Bronchial epithelial cell (primary cell): ENCODE measurements around the gene CARNS1. TPM values are rescaled to one million over a fixed set of nuclear protein-coding genes. Genes with fewer than 3 reads are reported as not detected.
A peak's percentile ranks its signal among the peaks of the same experiment; 100 is the strongest.

ENCODE experiments used
- DNase-seq: peaks from one replicate; pipeline ENCODE4 v3.0.0-alpha.2; 2010; ENCODE audit warnings: low read depth
- FAIRE-seq: peaks from 2 replicates; lab custom pipeline; 2011; peaks lifted over from hg19 to GRCh38; lab: Jason Lieb, UNC
- H3K27me3 ChIP-seq: 2 replicates; pipeline ENCODE4 v1.5.1; 2011; ENCODE audit warnings: low read length; ENCODE audit not compliant: control insufficient read depth, insufficient read depth
- H3K36me3 ChIP-seq: 2 replicates; pipeline ENCODE4 v1.5.1; 2011; ENCODE audit warnings: low read length; ENCODE audit not compliant: control insufficient read depth, insufficient read depth
- H3K4me3 ChIP-seq: 2 replicates; pipeline ENCODE4 v1.5.1; 2011; ENCODE audit warnings: mild to moderate bottlenecking, low read depth, low read length, control low read depth
- total RNA-seq: library from RNA; depleted of rRNA; stranded (reverse); fragments of >200 nt; gene quantifications from 2 replicates; pipeline ENCODE4 v1.2.1, GENCODE V29; 2014
- TF ChIP-seq, protein P1 (sequence below): IDR thresholded peaks from 2 replicates; pipeline ENCODE4 v1.5.1; 2011; ENCODE audit warnings: mild to moderate bottlenecking, moderate library complexity, low read length, control low read depth, inconsistent platforms; ENCODE audit not compliant: insufficient read depth, severe bottlenecking

The CARNS1 gene
- total RNA-seq, 1 donor from 2014 or later = under 0.01 TPM

GRCh38 chr11:67409781-67410368 lies 5.6 kb upstream of the CARNS1 start:
- no peaks in the 10 kb centered on the region for H3K36me3 ChIP-seq
- FAIRE-seq = no peak
- no peak for DNase-seq
- no peak overlapping the region for H3K4me3 ChIP-seq
- TF ChIP-seq, protein P1, sequence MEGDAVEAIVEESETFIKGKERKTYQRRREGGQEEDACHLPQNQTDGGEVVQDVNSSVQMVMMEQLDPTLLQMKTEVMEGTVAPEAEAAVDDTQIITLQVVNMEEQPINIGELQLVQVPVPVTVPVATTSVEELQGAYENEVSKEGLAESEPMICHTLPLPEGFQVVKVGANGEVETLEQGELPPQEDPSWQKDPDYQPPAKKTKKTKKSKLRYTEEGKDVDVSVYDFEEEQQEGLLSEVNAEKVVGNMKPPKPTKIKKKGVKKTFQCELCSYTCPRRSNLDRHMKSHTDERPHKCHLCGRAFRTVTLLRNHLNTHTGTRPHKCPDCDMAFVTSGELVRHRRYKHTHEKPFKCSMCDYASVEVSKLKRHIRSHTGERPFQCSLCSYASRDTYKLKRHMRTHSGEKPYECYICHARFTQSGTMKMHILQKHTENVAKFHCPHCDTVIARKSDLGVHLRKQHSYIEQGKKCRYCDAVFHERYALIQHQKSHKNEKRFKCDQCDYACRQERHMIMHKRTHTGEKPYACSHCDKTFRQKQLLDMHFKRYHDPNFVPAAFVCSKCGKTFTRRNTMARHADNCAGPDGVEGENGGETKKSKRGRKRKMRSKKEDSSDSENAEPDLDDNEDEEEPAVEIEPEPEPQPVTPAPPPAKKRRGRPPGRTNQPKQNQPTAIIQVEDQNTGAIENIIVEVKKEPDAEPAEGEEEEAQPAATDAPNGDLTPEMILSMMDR = no peak
- H3K27me3 ChIP-seq = peaks cover 10% of the 10 kb centered on the region

DNA sequence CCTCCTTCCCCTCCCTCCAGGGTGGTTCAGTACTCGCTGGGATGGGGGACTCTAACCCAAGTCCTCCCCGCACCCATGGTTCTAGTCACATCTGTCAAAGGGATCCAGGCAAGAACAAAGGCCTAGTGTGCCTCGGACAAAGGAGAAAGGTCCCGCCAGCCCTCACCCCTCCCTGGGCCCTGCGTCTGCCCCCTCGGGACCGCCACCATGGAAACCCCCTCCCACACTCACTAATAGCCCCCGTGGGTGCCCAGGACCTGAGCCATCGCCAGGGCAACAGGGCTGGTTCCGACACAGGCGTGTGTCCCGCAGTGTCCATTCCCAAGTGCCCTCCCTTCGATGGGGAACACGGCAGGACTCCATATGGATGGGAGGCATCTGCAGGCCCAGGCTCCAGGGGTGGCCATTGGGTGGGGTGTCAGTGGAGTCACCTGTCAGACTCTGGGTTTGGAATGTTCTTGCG lies 5.1 kb upstream of the CARNS1 start:
- no peaks in the 10 kb centered on the region for H3K36me3 ChIP-seq
- peak; percentile 81 for FAIRE-seq
- TF ChIP-seq, protein P1 = no peak
- DNase-seq = no peak
- H3K27me3 ChIP-seq = peaks cover 10% of the 10 kb centered on the region
- no peak overlapping the region for H3K4me3 ChIP-seq

DNA sequence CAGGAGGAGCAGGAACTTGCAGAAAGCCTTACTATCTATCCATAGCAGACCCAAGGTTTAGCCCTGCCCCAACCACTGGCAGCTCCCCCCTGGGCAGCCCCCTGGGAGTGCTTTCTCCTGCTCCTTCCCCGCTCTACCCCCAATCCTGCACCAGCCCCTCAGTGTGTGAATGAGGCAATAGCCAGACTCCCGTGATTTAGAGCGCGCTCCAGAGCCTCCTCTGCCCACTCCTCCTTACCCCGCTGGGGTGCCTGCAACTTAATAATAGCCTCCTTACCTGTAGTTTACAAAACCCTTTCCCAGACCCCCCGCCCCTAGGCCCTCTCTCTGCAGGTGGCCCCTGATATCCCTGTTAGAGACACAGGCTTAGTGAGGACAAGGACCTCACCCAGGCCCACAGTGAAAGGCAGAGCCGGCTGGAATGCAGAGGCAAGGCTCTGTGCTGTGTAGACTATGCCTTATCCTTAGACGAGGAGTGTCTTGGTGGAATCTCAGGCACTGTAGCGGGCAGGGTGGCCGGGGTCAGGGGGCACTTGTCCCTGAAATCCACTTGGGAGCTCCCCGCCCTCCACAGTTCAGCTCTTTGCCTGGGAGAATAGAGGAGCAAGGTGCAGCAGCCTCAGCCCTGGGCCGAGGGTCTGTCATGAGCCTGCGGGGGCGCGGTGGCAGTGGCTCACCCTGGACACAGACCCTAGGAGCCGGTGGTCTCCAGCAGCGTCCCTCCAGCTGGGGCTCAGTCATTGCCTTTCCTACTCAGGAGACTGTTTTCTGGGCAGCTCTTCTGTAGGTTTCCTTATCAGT lies 4.3 kb upstream of the CARNS1 start:
- FAIRE-seq (no peak), DNase-seq (no peak)
- Histone ChIP-seq H3K36me3 (no peaks in the 10 kb centered on the region), H3K4me3 (no peak overlapping the region), H3K27me3 (peaks cover 10% of the 10 kb centered on the region)
- TF ChIP-seq, protein P1 = no peak

DNA sequence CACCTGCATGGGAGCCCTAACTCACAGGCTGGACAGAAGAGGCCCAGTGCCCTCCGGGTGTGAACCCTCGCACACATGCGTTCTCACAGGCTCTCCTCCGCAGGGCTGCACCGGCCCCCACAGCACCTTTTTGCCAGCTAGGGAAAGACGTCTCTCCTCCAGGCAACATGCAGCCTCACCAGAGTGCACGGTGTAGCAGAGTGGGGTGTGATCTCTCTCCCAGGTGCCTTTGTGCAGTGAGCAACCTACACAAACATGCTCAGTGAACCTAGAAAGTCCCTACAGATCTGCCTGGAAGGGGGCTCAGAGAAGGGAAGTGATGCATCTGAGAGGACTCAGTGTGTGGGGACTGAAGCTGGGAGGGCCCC lies 3.7 kb upstream of the CARNS1 start:
- Histone ChIP-seq H3K4me3 (no peak overlapping the region), H3K36me3 (no peaks in the 10 kb centered on the region), H3K27me3 (peaks cover 10% of the 10 kb centered on the region)
- FAIRE-seq = no peak
- TF ChIP-seq, protein P1 = no peak
- DNase-seq = no peak

DNA sequence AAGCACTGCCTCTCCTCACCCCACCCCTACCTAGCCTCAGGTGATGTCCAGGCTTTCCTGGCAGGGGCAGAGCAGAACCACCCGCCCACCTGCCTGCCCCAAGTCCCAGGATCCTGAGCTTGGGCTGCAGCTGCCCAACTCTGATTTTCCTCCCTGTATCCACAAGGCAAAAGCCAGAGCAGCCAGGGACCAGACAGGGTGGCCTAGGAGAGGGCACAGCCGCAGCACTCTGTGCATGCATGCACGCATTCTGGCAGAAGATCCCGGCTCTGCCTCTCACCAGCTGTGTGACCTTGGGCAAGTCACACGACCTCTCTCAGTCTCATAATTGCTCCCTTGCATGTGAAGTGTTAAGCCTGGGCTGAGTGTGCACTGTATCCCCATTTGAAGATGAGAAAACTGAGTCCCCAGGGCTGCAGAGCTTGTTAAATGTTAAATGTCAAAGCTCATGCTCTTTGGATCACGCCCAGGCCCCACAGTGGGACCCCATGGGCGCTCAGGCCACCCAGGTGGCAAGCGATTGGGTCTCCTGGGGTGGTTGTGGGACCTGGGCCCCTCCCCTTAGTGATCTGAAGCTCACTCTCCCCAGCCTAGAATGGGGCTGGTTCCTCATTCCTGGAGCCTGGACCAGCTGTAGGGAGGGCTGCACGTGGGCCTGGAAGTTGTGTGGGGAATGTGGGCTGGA lies 2.8 kb upstream of the CARNS1 start:
- H3K27me3 ChIP-seq = peaks cover 10% of the 10 kb centered on the region

More for the DNA sequence above, 2.8 kb upstream of the CARNS1 start:
- DNase-seq (no peak), FAIRE-seq (no peak)
- TF ChIP-seq, protein P1 = no peak
- no peaks in the 10 kb centered on the region for H3K36me3 ChIP-seq
- no peak overlapping the region for H3K4me3 ChIP-seq
